PC-9 (cell line): ENCODE data around the gene TMEM163. TPM values are rescaled to one million over a fixed set of nuclear protein-coding genes. Genes with fewer than 3 reads are reported as not detected.

Source experiments
- BruUV-seq: library from RNA; stranded (reverse); fragments of 400-500 nt; replicated peaks from 2 replicates; lab custom pipeline; 2021; lab: Mats Ljungman, UMichigan
- CTCF ChIA-PET: fragments of 300-600 bp; sonication (Branson Sonifier 250); formaldehyde crosslinking; loops from one replicate; lab custom pipeline; 2022; ENCODE audit warnings: antibody characterized with exemption; lab: Charles Lee
- POLR2A ChIA-PET: fragments of 300-600 bp; sonication (Branson Sonifier 250); formaldehyde crosslinking; loops from one replicate; lab custom pipeline; 2022; ENCODE audit warnings: antibody characterized with exemption; ENCODE audit not compliant: unreplicated experiment; lab: Charles Lee
- DNase-seq, 2 experiments: peaks; one replicate each; pipeline versions ENCODE4 v3.0.0 to v3.0.0-alpha.2; 2015 to 2022; ENCODE audit warnings: mixed read lengths in 1 of 2
- H2AFZ ChIP-seq: fragments of 200-600 bp; sonication (generic); 2 replicates; pipeline ENCODE4 v1.8.1; 2017; ENCODE audit warnings: antibody characterized with exemption
- H3F3A ChIP-seq: fragments of 200-600 bp; sonication (generic); 2 replicates; pipeline ENCODE4 v1.8.1; 2017; ENCODE audit warnings: antibody characterized with exemption, mild to moderate bottlenecking, low read depth; ENCODE audit not compliant: insufficient read depth
- H3K27ac ChIP-seq: fragments of 200-600 bp; sonication (generic); 2 replicates; pipeline ENCODE4 v1.6.1; 2016; ENCODE audit warnings: mixed run types
- H3K27me3 ChIP-seq: fragments of 200-600 bp; sonication (generic); 2 replicates; pipeline ENCODE4 v1.6.1; 2016; ENCODE audit warnings: low read depth, mixed run types; ENCODE audit not compliant: insufficient read depth
- H3K36me3 ChIP-seq: fragments of 200-600 bp; sonication (generic); 2 replicates; pipeline ENCODE4 v1.6.1; 2016; ENCODE audit warnings: low read depth, mixed run types
- H3K4me1 ChIP-seq: fragments of 200-600 bp; sonication (generic); replicated peaks from 2 replicates; pipeline ENCODE4 v1.6.1; 2016; ENCODE audit warnings: mixed run types; ENCODE audit not compliant: insufficient read depth
- H3K4me2 ChIP-seq: fragments of 200-600 bp; sonication (generic); 2 replicates; pipeline ENCODE4 v1.6.1; 2017; ENCODE audit warnings: mixed run types
- H3K4me3 ChIP-seq: fragments of 200-600 bp; sonication (generic); 2 replicates; pipeline ENCODE4 v1.6.1; 2016; ENCODE audit warnings: mixed run types
- H3K79me2 ChIP-seq: fragments of 200-600 bp; sonication (generic); 2 replicates; pipeline ENCODE4 v1.6.1; 2017; ENCODE audit warnings: low read depth, mixed run types
- H3K9me2 ChIP-seq: fragments of 200-600 bp; sonication (generic); 2 replicates; pipeline ENCODE4 v1.8.1; 2017; ENCODE audit warnings: mild to moderate bottlenecking; ENCODE audit not compliant: insufficient read depth
- H3K9me3 ChIP-seq: fragments of 200-600 bp; sonication (generic); 2 replicates; pipeline ENCODE4 v1.8.1; 2016; ENCODE audit warnings: low read depth; ENCODE audit not compliant: insufficient read depth
- H4K20me1 ChIP-seq: fragments of 200-600 bp; sonication (generic); 2 replicates; pipeline ENCODE4 v1.8.1; 2017; ENCODE audit not compliant: insufficient read depth
- EZH2 ChIP-seq: fragments of 200-600 bp; sonication (generic); IDR thresholded peaks from 2 replicates; pipeline ENCODE4 v1.8.0; 2017; ENCODE audit warnings: antibody characterized with exemption, low read depth
- intact Hi-C: fragments of 100-400 bp; cut with micrococcal nuclease; formaldehyde crosslinking; loops from one replicate; pipeline ENCODE4 v1.10.0; 2022; ENCODE audit not compliant: unreplicated experiment
- total RNA-seq: library from RNA; stranded (reverse); gene quantifications from 2 replicates; pipeline ENCODE4 v1.2.3, GENCODE V29; 2021
- TF ChIP-seq, protein P1 (sequence below): fragments of 200-600 bp; sonication (generic); conservative IDR thresholded peaks from 2 replicates; pipeline ENCODE4 v1.6.1; 2017; ENCODE audit warnings: mixed run types, antibody characterized with exemption, mild to moderate bottlenecking, moderate library complexity

Gene TMEM163
- total RNA-seq, 1 experiment from 2014 or later, result 1.4 TPM

DNA sequence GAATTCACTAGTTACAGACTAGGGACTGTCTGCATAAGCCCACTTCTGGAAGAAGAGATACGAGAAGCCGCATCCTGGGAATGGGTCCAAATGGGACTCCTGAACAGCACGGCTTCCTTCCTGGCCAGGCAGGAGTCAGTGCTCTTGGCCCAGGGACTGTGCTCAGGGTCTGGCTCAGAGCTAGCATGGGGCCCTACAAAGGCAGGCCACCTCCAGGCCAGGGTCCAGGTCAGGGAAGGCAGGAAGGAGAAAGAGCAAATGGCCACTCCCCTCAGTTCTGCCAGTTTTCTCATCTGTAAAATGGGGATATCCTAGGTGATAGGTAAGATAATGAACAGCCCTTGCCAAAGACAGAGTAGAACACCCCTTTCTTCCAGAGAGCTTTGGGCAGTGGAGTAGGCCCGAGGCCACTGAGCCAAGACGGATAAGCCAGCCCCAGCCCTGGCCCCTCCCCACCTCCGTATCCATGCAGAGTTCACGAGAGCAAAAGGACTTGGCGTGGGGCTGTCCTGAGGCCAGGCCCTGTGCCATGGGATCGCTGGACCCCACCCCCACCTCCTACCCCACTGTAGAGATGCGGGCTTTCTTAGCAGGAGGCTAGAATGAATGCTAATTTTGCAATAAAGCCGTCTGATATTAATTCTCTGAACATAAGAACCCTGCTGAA, 274.9 kb downstream of the TMEM163 start:
- POLR2A ChIA-PET, result interaction anchor here (0.7 kb wide), 1 partner anchor 18 kb away, joined by 3 read pairs; no protein-coding TSS in a partner anchor
- BruUV-seq, result no TSS peak
- no peak for TF ChIP-seq EZH2
- TF ChIP-seq, protein P1, sequence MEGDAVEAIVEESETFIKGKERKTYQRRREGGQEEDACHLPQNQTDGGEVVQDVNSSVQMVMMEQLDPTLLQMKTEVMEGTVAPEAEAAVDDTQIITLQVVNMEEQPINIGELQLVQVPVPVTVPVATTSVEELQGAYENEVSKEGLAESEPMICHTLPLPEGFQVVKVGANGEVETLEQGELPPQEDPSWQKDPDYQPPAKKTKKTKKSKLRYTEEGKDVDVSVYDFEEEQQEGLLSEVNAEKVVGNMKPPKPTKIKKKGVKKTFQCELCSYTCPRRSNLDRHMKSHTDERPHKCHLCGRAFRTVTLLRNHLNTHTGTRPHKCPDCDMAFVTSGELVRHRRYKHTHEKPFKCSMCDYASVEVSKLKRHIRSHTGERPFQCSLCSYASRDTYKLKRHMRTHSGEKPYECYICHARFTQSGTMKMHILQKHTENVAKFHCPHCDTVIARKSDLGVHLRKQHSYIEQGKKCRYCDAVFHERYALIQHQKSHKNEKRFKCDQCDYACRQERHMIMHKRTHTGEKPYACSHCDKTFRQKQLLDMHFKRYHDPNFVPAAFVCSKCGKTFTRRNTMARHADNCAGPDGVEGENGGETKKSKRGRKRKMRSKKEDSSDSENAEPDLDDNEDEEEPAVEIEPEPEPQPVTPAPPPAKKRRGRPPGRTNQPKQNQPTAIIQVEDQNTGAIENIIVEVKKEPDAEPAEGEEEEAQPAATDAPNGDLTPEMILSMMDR, result no peak
- no peak overlapping the region for H3K27ac ChIP-seq
- H3K79me2 ChIP-seq, result no peaks in the 10 kb centered on the region
- CTCF ChIA-PET, result no interaction called here
- no peak for DNase-seq
- 0 out of 2 replicates have a peak, but pooled peaks cover 3% of the 10 kb centered on the region for H3K4me1 ChIP-seq
- no peak overlapping the region for H3K4me3 ChIP-seq
- no peaks in the 10 kb centered on the region for H4K20me1 ChIP-seq
- no peaks in the 10 kb centered on the region for H3F3A ChIP-seq
- no peaks in the 10 kb centered on the region for H3K9me2 ChIP-seq
- no peaks in the 10 kb centered on the region for H3K9me3 ChIP-seq
- no peaks in the 10 kb centered on the region for H3K27me3 ChIP-seq
- intact Hi-C loops, result no loop called here
- no peaks in the 10 kb centered on the region for H3K36me3 ChIP-seq
- H2AFZ ChIP-seq, result no peak overlapping the region
- H3K4me2 ChIP-seq, result no peak overlapping the region

DNA sequence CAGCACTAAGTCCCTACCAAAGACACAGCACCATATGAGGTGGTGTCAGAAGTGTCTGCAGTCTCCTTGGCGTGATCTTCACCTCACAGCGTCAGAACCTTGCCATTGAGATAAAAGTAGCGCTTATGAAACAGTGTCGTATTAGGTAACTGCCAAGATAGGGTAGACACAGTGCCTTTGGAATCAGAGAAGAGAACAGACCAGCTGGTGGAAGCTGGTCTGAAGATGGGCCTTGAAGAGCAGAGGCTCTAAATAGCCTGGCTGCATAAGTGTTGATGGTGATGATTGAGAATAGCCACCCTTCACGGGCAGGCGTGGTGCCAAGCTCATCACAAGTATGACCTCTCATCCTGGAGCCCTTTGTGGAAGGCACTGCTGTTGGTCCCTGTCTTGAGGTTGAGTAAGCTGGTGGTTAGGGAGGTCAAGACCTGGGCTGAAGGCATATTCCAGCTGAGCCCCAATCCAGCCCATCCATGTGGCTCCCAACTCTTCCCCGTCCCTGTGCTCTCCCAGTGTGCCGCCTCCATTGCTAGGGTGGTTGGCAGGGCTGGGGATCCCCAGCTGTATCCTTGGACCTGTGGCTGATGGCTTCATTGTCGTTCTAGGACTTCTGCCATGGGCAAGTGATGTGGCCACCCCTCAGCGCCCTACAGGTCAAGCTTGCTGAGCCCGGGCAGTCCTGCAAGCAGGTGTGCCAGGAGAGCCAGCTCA, 277.5 kb downstream of the TMEM163 start:
- Histone ChIP-seq H3K4me2 (no peak overlapping the region), H3K79me2 (no peaks in the 10 kb centered on the region), H3K36me3 (no peaks in the 10 kb centered on the region), H3K4me1 (0 out of 2 replicates have a peak, but pooled peaks cover 3% of the 10 kb centered on the region), H3K27ac (no peak overlapping the region), H3K27me3 (no peaks in the 10 kb centered on the region), H3F3A (no peaks in the 10 kb centered on the region), H3K9me3 (no peaks in the 10 kb centered on the region), H2AFZ (no peak overlapping the region), H3K9me2 (no peaks in the 10 kb centered on the region), H3K4me3 (no peak overlapping the region), H4K20me1 (no peaks in the 10 kb centered on the region)
- BruUV-seq, result no TSS peak
- ChIA-PET POLR2A (interaction anchor here (0.7 kb wide), 1 partner anchor 25 kb away, joined by 3 read pairs; no protein-coding TSS in a partner anchor), CTCF (no interaction called here)
- no peak for DNase-seq
- intact Hi-C loops, result no loop called here
- no peak for TF ChIP-seq EZH2
- TF ChIP-seq, protein P1, result no peak

DNA sequence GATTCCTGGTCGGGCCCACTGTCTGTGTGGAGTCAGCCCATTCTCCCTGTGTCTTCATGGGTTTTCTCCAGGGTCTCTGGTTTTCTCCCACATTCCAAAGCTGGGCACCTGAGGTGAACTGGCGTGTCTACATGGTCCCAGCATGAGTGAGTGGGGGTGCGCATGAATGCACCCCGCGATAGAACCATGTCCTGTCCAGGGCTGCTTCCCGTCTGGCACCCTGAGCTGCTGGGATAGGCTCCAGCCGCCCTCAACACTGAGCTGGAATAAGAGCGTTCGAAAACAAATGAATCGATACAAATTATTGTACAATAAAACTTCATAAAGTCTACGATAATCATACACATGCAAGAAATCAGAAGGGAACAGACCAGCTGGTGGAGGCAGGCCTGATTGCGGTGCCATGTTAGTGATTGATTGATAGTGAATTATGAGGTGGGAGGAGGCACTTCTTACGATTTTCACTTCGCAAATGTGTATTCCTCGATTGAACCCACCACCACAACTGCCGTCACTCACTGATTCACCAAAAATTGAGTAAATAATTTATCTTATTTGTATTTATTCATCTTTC, 278.4 kb downstream of the TMEM163 start:
- no peak overlapping the region for H2AFZ ChIP-seq
- TF ChIP-seq EZH2, result no peak
- TF ChIP-seq, protein P1, result no peak

More for the DNA sequence above, 278.4 kb downstream of the TMEM163 start:
- Histone ChIP-seq H3K79me2 (no peaks in the 10 kb centered on the region), H3K27ac (no peak overlapping the region), H3K4me2 (no peak overlapping the region), H3F3A (no peaks in the 10 kb centered on the region), H3K36me3 (no peaks in the 10 kb centered on the region), H3K4me3 (no peak overlapping the region), H3K4me1 (no peaks in the 10 kb centered on the region), H3K27me3 (no peaks in the 10 kb centered on the region), H3K9me2 (no peaks in the 10 kb centered on the region), H4K20me1 (no peaks in the 10 kb centered on the region), H3K9me3 (no peaks in the 10 kb centered on the region)
- no TSS peak for BruUV-seq
- CTCF ChIA-PET, result no interaction called here
- intact Hi-C loops, result no loop called here
- POLR2A ChIA-PET, result no interaction called here
- DNase-seq, result no peak
